GM23338 (cell line): ENCODE results near the gene ERCC6L. TPM values are rescaled to one million over a fixed set of nuclear protein-coding genes. Genes with fewer than 3 reads are reported as not detected.

Source experiments
- ATAC-seq: fragments of 200-7000 bp; cut with Tn5 transposase; 3 replicates; pipeline ENCODE4 v1.9.1; 2020
- DNase-seq: peaks from one replicate; pipeline ENCODE4 v3.0.0-alpha.2; 2015; ENCODE audit warnings: low spot score
- H2AFZ ChIP-seq: fragments of 200-600 bp; sonication (generic); 2 replicates; pipeline ENCODE4 v1.8.0; 2016; ENCODE audit warnings: antibody characterized with exemption, mild to moderate bottlenecking, moderate library complexity
- H3F3A ChIP-seq: fragments of 200-600 bp; sonication (generic); replicated peaks from 2 replicates; pipeline ENCODE4 v1.8.0; 2017; ENCODE audit warnings: antibody characterized with exemption, mixed run types, low read depth
- H3K27ac ChIP-seq: fragments of 200-600 bp; sonication (generic); 2 replicates; pipeline ENCODE4 v1.6.1; 2016; ENCODE audit warnings: low read depth
- H3K27me3 ChIP-seq: fragments of 200-600 bp; sonication (generic); 2 replicates; pipeline ENCODE4 v1.8.0; 2016; ENCODE audit warnings: mild to moderate bottlenecking, mixed run types, moderate library complexity; ENCODE audit not compliant: insufficient read depth
- H3K36me3 ChIP-seq: fragments of 200-600 bp; sonication (generic); 2 replicates; pipeline ENCODE4 v1.8.0; 2016; ENCODE audit warnings: mild to moderate bottlenecking; ENCODE audit not compliant: insufficient read depth
- H3K4me1 ChIP-seq: fragments of 200-600 bp; sonication (generic); 2 replicates; pipeline ENCODE4 v1.8.0; 2016; ENCODE audit warnings: mild to moderate bottlenecking, moderate library complexity; ENCODE audit not compliant: insufficient read depth
- H3K4me2 ChIP-seq: fragments of 200-600 bp; sonication (generic); 2 replicates; pipeline ENCODE4 v1.7.1; 2017; ENCODE audit warnings: mixed run types
- H3K4me3 ChIP-seq: fragments of 200-600 bp; sonication (generic); 2 replicates; pipeline ENCODE4 v1.6.1; 2016; ENCODE audit warnings: mixed run types
- H3K79me2 ChIP-seq: fragments of 200-600 bp; sonication (generic); replicated peaks from 2 replicates; pipeline ENCODE4 v1.8.0; 2017; ENCODE audit warnings: mild to moderate bottlenecking; ENCODE audit not compliant: insufficient read depth
- H3K9me2 ChIP-seq: fragments of 200-600 bp; sonication (generic); 2 replicates; pipeline ENCODE4 v1.8.0; 2017; ENCODE audit not compliant: insufficient read depth
- H4K20me1 ChIP-seq: fragments of 200-600 bp; sonication (generic); replicated peaks from 2 replicates; pipeline ENCODE4 v1.8.0; 2017; ENCODE audit warnings: mild to moderate bottlenecking; ENCODE audit not compliant: insufficient read depth
- H3K27ac Mint-ChIP-seq: 2 replicates; pipeline ENCODE4 v1.8.0; 2020; ENCODE audit warnings: inconsistent platforms, mild to moderate bottlenecking, moderate library complexity, mixed read lengths
- H3K27me3 Mint-ChIP-seq: 3 replicates; pipeline ENCODE4 v1.8.0; 2022; ENCODE audit warnings: low read depth, mild to moderate bottlenecking, moderate library complexity, mixed read lengths, inconsistent platforms; ENCODE audit not compliant: insufficient read depth, poor library complexity
- H3K36me3 Mint-ChIP-seq: 3 replicates; pipeline ENCODE4 v1.8.0; 2021; ENCODE audit warnings: low read depth, mild to moderate bottlenecking, inconsistent platforms, moderate library complexity, mixed read lengths
- H3K4me1 Mint-ChIP-seq: 3 replicates; pipeline ENCODE4 v1.8.0; 2020; ENCODE audit warnings: mild to moderate bottlenecking, inconsistent platforms, mixed read lengths
- H3K4me3 Mint-ChIP-seq: 3 replicates; pipeline ENCODE4 v1.8.0; 2021; ENCODE audit warnings: moderate library complexity, mild to moderate bottlenecking, inconsistent platforms, mixed read lengths
- H3K9me3 Mint-ChIP-seq: 3 replicates; pipeline ENCODE4 v1.8.0; 2020; ENCODE audit warnings: moderate library complexity, mild to moderate bottlenecking, inconsistent platforms, mixed read lengths
- EZH2 ChIP-seq: fragments of 200-600 bp; sonication (generic); IDR thresholded peaks from one replicate; pipeline ENCODE4 v1.8.0; 2017; ENCODE audit warnings: antibody characterized with exemption, mild to moderate bottlenecking, low read depth; ENCODE audit not compliant: unreplicated experiment
- EZH2phosphoT487 ChIP-seq: fragments of 200-600 bp; sonication (generic); IDR thresholded peaks from one replicate; pipeline ENCODE4 v1.8.1; 2018; ENCODE audit warnings: antibody characterized with exemption; ENCODE audit not compliant: unreplicated experiment
- POLR2AphosphoS5 ChIP-seq: IDR thresholded peaks from 2 replicates; pipeline ENCODE4 v1.6.1; 2016; ENCODE audit warnings: antibody characterized with exemption, low read depth
- STAT1 ChIP-seq: IDR thresholded peaks from one replicate; pipeline ENCODE4 v1.6.1; 2016; ENCODE audit warnings: antibody characterized with exemption; ENCODE audit not compliant: unreplicated experiment
- ZNF114 ChIP-seq: fragments of 250-450 bp; sonication (Bioruptor Pico); IDR thresholded peaks from 2 replicates; pipeline ENCODE4 v1.5.0; 2020; ENCODE audit warnings: mild to moderate bottlenecking, moderate library complexity
- polyA plus RNA-seq: library from polyadenylated mRNA; unstranded; fragments of >200 nt; fragmentation: Nextera tagmentation; extraction: Ambion mirVana; gene quantifications from 2 replicates; pipeline ENCODE4 v1.2.1, GENCODE V29; 2016
- total RNA-seq: library from RNA; depleted of rRNA; stranded (reverse); fragments of >200 nt; shearing (Covaris generic); gene quantifications from 2 replicates; pipeline ENCODE4 v1.2.3, GENCODE V29; 2014
- TF ChIP-seq, protein P1 (sequence below), 2 experiments: fragments of 200-600 bp in 1 of 2; sonication (generic) in 1 of 2; conservative IDR thresholded peaks; 2 replicates each; pipeline versions ENCODE4 v1.5.1 to v1.6.1; 2016 to 2017; ENCODE audit warnings: antibody characterized with exemption in 2 of 2, low read depth in 2 of 2, mild to moderate bottlenecking in 2 of 2, moderate library complexity in 1 of 2
- TF ChIP-seq, protein P2 (sequence below): IDR thresholded peaks from 2 replicates; pipeline ENCODE4 v1.6.1; 2016; ENCODE audit warnings: antibody characterized with exemption
- TF ChIP-seq, protein P3 (sequence below): fragments of 250-450 bp; sonication (Bioruptor Pico); IDR thresholded peaks from 2 replicates; pipeline ENCODE4 v1.5.0; 2020; ENCODE audit warnings: mild to moderate bottlenecking, moderate library complexity

Gene ERCC6L
- total and polyA plus RNA-seq, 2 experiments from 2014 or later, result 11.3 to 23.1 TPM

DNA sequence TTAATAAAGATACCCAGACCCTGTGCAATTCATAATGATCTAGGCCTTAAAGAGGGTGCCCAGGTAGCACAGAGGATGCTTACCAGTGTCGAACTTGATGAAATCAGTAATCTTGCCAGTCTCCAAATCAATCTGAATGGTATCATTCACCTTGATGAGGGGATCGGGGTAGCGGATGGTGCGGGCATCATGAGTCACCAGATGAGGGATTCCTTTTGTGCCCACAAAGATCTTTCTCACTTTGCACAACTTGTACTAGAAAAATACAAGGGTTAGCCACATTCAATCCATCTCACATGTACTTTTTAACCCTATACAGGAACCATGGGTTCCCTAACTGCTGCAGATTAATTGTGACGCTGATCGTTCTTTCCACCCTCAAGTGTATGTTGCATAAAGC, 34.9 kb upstream of the ERCC6L start (continued):
- TF ChIP-seq, protein P1, sequence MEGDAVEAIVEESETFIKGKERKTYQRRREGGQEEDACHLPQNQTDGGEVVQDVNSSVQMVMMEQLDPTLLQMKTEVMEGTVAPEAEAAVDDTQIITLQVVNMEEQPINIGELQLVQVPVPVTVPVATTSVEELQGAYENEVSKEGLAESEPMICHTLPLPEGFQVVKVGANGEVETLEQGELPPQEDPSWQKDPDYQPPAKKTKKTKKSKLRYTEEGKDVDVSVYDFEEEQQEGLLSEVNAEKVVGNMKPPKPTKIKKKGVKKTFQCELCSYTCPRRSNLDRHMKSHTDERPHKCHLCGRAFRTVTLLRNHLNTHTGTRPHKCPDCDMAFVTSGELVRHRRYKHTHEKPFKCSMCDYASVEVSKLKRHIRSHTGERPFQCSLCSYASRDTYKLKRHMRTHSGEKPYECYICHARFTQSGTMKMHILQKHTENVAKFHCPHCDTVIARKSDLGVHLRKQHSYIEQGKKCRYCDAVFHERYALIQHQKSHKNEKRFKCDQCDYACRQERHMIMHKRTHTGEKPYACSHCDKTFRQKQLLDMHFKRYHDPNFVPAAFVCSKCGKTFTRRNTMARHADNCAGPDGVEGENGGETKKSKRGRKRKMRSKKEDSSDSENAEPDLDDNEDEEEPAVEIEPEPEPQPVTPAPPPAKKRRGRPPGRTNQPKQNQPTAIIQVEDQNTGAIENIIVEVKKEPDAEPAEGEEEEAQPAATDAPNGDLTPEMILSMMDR (conservative IDR thresholded peaks at IDR 0.05; ENCODE audit: low read depth in 2 of 2), result no peak
- TF ChIP-seq POLR2AphosphoS5 (no peak), ZNF114 (CRISPR knock-in tag) (no peak), STAT1 (no peak)
- TF ChIP-seq, protein P2, sequence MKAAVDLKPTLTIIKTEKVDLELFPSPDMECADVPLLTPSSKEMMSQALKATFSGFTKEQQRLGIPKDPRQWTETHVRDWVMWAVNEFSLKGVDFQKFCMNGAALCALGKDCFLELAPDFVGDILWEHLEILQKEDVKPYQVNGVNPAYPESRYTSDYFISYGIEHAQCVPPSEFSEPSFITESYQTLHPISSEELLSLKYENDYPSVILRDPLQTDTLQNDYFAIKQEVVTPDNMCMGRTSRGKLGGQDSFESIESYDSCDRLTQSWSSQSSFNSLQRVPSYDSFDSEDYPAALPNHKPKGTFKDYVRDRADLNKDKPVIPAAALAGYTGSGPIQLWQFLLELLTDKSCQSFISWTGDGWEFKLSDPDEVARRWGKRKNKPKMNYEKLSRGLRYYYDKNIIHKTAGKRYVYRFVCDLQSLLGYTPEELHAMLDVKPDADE, result no peak

DNA sequence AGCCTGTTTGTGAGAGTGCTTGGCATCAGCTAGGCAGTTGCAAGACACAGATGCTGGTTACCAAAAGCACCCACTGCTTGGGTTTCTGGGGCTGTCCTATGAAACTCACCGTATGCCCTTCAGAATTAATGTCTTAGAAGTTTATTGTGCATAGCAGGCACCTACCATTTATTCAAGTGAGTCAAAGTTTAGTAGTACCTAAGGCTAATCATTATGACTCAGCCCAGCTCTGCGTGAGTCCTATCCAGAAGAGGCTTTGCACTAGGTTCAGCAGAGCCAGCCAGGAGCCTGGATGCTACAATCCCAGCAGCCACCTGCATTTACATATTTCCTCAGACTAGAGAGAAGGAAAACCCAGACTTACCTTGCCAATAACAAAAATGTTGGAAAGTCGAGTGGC, 34.0 kb upstream of the ERCC6L start:
- H3K36me3 ChIP-seq, result peaks cover 17% of the 10 kb centered on the region
- H4K20me1 ChIP-seq, result peaks cover 11% of the 10 kb centered on the region
- DNase-seq (no peak), ATAC-seq (no peak)
- H3K4me3 ChIP-seq, result no peak overlapping the region
- H2AFZ ChIP-seq, result no peak overlapping the region
- Mint-ChIP-seq H3K27ac (no peak overlapping the region), H3K4me3 (no peak overlapping the region), H3K27me3 (peaks cover 2% of the 10 kb centered on the region), H3K4me1 (peaks cover 25% of the 10 kb centered on the region), H3K36me3 (peaks cover 83% of the 10 kb centered on the region), H3K9me3 (no peaks in the 10 kb centered on the region)
- H3K79me2 ChIP-seq, result peaks cover 29% of the 10 kb centered on the region
- no peak overlapping the region for H3K27ac ChIP-seq
- no peak overlapping the region for H3K4me2 ChIP-seq
- peaks cover 14% of the 10 kb centered on the region; the same call in 1 of the 2 replicates for H3K4me1 ChIP-seq
- no peaks in the 10 kb centered on the region for H3K9me2 ChIP-seq
- TF ChIP-seq EZH2 (no peak), EZH2phosphoT487 (no peak)
- TF ChIP-seq, protein P3, sequence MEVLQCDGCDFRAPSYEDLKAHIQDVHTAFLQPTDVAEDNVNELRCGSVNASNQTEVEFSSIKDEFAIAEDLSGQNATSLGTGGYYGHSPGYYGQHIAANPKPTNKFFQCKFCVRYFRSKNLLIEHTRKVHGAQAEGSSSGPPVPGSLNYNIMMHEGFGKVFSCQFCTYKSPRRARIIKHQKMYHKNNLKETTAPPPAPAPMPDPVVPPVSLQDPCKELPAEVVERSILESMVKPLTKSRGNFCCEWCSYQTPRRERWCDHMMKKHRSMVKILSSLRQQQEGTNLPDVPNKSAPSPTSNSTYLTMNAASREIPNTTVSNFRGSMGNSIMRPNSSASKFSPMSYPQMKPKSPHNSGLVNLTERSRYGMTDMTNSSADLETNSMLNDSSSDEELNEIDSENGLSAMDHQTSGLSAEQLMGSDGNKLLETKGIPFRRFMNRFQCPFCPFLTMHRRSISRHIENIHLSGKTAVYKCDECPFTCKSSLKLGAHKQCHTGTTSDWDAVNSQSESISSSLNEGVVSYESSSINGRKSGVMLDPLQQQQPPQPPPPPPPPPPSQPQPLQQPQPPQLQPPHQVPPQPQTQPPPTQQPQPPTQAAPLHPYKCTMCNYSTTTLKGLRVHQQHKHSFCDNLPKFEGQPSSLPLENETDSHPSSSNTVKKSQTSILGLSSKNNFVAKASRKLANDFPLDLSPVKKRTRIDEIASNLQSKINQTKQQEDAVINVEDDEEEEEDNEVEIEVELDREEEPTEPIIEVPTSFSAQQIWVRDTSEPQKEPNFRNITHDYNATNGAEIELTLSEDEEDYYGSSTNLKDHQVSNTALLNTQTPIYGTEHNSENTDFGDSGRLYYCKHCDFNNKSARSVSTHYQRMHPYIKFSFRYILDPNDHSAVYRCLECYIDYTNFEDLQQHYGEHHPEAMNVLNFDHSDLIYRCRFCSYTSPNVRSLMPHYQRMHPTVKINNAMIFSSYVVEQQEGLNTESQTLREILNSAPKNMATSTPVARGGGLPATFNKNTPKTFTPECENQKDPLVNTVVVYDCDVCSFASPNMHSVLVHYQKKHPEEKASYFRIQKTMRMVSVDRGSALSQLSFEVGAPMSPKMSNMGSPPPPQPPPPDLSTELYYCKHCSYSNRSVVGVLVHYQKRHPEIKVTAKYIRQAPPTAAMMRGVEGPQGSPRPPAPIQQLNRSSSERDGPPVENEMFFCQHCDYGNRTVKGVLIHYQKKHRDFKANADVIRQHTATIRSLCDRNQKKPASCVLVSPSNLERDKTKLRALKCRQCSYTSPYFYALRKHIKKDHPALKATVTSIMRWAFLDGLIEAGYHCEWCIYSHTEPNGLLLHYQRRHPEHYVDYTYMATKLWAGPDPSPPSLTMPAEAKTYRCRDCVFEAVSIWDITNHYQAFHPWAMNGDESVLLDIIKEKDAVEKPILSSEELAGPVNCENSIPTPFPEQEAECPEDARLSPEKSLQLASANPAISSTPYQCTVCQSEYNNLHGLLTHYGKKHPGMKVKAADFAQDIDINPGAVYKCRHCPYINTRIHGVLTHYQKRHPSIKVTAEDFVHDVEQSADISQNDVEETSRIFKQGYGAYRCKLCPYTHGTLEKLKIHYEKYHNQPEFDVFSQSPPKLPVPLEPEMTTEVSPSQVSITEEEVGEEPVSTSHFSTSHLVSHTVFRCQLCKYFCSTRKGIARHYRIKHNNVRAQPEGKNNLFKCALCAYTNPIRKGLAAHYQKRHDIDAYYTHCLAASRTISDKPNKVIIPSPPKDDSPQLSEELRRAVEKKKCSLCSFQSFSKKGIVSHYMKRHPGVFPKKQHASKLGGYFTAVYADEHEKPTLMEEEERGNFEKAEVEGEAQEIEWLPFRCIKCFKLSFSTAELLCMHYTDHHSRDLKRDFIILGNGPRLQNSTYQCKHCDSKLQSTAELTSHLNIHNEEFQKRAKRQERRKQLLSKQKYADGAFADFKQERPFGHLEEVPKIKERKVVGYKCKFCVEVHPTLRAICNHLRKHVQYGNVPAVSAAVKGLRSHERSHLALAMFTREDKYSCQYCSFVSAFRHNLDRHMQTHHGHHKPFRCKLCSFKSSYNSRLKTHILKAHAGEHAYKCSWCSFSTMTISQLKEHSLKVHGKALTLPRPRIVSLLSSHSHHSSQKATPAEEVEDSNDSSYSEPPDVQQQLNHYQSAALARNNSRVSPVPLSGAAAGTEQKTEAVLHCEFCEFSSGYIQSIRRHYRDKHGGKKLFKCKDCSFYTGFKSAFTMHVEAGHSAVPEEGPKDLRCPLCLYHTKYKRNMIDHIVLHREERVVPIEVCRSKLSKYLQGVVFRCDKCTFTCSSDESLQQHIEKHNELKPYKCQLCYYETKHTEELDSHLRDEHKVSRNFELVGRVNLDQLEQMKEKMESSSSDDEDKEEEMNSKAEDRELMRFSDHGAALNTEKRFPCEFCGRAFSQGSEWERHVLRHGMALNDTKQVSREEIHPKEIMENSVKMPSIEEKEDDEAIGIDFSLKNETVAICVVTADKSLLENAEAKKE, result no peak
- H3K27me3 ChIP-seq, result no peaks in the 10 kb centered on the region
- peaks cover 25% of the 10 kb centered on the region for H3F3A ChIP-seq
